Left ventricle myocardium inferior (tissue), 1 donor: ENCODE measurements around the gene GNAS. TPM values are rescaled to one million over a fixed set of nuclear protein-coding genes. Genes with fewer than 3 reads are reported as not detected.

Experiments used
- DNase-seq: peaks from one replicate; pipeline ENCODE4 v3.0.0-alpha.2; 2020
- H3K27ac ChIP-seq: fragments of 200-600 bp; replicated peaks from 2 replicates; pipeline ENCODE4 v1.8.0; 2021
- H3K27me3 ChIP-seq: fragments of 200-600 bp; 2 replicates; pipeline ENCODE4 v1.8.0; 2021; ENCODE audit warnings: low read depth
- H3K36me3 ChIP-seq: fragments of 200-600 bp; 2 replicates; pipeline ENCODE4 v1.8.0; 2021
- H3K4me1 ChIP-seq: fragments of 200-600 bp; 2 replicates; pipeline ENCODE4 v1.8.0; 2021
- H3K4me3 ChIP-seq: fragments of 200-600 bp; 2 replicates; pipeline ENCODE4 v1.8.0; 2021; ENCODE audit warnings: mild to moderate bottlenecking, moderate library complexity
- H3K9me3 ChIP-seq: fragments of 200-600 bp; replicated peaks from 2 replicates; pipeline ENCODE4 v1.8.0; 2021
- intact Hi-C: fragments of 100-400 bp; cut with micrococcal nuclease; formaldehyde crosslinking; loops from one replicate; pipeline ENCODE4 v1.11.0; 2022
- total RNA-seq: library from RNA; stranded (reverse); fragmentation: NEBNext Ultra II Directional; extraction: Animal tissue kit (Norgen Biotek cat#: 25700); gene quantifications from one replicate; pipeline ENCODE4 v1.2.1, GENCODE V29; 2021
- TF ChIP-seq, protein P1 (sequence below): fragments of 200-600 bp; IDR thresholded peaks from 2 replicates; pipeline ENCODE4 v1.8.0; 2021; ENCODE audit warnings: antibody characterized with exemption, mild to moderate bottlenecking, borderline replicate concordance
- donor health status: DM: no; HTN: yes; CAD: no; lungs with severe emphysema.

The GNAS gene
- total RNA-seq, 1 donor from 2014 or later, result 1,444 TPM

DNA sequence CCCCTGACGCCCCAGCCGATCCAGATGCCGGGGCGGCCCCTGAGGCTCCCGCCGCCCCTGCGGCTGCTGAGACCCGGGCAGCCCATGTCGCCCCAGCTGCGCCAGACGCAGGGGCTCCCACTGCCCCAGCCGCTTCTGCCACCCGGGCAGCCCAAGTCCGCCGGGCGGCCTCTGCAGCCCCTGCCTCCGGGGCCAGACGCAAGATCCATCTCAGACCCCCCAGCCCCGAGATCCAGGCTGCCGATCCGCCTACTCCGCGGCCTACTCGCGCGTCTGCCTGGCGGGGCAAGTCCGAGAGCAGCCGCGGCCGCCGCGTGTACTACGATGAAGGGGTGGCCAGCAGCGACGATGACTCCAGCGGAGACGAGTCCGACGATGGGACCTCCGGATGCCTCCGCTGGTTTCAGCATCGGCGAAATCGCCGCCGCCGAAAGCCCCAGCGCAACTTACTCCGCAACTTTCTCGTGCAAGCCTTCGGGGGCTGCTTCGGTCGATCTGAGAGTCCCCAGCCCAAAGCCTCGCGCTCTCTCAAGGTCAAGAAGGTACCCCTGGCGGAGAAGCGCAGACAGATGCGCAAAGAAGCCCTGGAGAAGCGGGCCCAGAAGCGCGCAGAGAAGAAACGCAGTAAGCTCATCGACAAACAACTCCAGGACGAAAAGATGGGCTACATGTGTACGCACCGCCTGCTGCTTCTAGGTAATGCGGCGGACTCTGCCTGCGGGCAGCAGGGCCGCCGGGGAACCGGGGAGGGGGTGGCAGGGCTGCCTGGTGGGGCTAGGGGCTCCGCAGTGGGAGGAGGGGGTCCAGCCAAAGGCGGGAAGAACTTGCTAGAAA, 2.3 kb downstream of the GNAS start:
- no peak for DNase-seq
- H3K4me3 ChIP-seq, result peak overlapping the region; percentile 55
- H3K9me3 ChIP-seq, result no peaks in the 10 kb centered on the region
- H3K27me3 ChIP-seq, result peaks cover 92% of the 10 kb centered on the region
- H3K4me1 ChIP-seq, result peaks cover 32% of the 10 kb centered on the region
- no peak overlapping the region for H3K27ac ChIP-seq
- TF ChIP-seq, protein P1, sequence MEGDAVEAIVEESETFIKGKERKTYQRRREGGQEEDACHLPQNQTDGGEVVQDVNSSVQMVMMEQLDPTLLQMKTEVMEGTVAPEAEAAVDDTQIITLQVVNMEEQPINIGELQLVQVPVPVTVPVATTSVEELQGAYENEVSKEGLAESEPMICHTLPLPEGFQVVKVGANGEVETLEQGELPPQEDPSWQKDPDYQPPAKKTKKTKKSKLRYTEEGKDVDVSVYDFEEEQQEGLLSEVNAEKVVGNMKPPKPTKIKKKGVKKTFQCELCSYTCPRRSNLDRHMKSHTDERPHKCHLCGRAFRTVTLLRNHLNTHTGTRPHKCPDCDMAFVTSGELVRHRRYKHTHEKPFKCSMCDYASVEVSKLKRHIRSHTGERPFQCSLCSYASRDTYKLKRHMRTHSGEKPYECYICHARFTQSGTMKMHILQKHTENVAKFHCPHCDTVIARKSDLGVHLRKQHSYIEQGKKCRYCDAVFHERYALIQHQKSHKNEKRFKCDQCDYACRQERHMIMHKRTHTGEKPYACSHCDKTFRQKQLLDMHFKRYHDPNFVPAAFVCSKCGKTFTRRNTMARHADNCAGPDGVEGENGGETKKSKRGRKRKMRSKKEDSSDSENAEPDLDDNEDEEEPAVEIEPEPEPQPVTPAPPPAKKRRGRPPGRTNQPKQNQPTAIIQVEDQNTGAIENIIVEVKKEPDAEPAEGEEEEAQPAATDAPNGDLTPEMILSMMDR, result no peak
- intact Hi-C loops, result no loop called here
- no peaks in the 10 kb centered on the region for H3K36me3 ChIP-seq

DNA sequence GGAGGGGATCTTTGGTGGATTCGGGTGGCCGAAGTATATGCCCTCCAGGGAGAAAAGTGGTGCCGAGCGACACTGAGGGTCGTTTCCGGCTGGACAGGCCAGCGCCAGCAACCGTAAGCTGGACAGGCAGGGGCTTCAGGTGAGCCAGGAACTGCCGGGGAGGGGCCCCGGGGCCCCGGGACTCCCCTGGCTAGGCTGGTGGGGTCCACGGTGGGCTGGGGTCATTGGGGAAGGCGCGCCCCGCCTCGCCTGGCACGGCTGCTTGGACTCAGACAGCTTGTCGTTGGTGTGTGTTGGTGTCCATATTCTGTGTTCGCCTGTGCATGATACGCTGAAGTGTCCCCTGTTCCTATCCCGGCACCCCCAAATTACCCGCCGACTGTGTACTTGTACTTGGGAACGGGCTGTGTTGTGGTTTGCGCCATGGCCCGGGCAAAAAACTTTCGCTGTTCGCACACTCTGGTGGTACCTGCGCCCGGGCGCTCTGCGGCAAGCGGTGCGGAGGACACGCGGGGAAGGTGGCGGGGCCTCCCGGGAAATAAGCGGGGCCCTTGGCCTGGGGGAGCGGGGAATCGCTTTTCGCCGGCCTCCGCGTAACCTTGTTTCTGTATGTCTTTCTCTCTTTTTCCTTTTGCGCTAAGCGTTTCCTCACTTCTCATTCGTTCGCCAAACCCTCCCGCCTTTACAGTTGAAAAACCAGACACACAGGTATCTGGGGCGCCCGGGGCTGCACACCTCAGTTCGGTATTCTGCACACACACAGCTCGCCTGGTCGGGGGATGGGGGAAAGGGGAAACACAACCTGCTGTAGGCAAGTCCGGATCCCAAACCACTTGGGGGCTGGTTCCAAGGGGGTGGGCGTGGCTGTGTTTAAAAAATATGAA, 3.2 kb downstream of the GNAS start:
- H3K9me3 ChIP-seq, result no peaks in the 10 kb centered on the region
- TF ChIP-seq, protein P1, result no peak
- no peak for DNase-seq
- peaks cover 90% of the 10 kb centered on the region for H3K27me3 ChIP-seq
- H3K27ac ChIP-seq, result no peak overlapping the region
- H3K36me3 ChIP-seq, result no peaks in the 10 kb centered on the region
- intact Hi-C loops, result no loop called here
- H3K4me3 ChIP-seq, result peak overlapping the region; percentile 55
- peaks cover 32% of the 10 kb centered on the region for H3K4me1 ChIP-seq

DNA sequence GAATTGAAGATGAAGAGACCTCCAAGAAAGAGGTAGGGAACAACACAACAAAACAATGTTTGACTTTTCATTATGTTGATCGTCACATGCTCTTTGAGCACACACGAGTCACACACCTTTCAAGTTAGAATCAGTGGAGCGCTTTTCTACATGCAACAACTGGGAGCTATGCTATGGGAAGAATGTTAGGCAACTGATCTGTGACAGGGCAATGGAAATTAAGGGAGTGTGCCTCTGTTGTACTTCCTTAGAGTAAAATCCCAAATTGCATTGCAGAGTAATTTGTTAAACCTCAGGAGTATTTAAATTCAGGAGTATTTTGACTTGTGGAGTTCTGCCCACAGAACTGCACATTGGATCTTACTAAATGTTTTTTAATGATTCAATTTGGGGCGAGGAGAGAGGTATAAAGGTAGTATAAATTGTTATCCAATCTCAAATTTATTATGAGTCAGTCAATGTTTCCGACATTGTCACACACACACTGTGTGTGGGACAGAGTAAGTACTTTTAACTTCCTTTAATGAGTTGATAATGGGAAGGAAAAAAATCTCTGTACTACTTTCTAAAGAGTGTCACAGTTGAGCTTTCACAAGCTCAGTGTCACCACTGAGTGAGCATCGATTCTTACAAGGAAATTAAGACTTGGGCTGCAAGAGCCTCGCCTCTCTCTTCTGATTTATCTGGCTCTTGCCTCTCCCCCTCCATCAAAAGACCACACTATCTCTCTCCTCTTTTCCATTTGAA, 10.7 kb downstream of the GNAS start:
- no peaks in the 10 kb centered on the region for H3K4me1 ChIP-seq
- no peaks in the 10 kb centered on the region for H3K9me3 ChIP-seq
- intact Hi-C loops, result no loop called here
- DNase-seq, result no peak
- H3K27ac ChIP-seq, result no peak overlapping the region
- H3K4me3 ChIP-seq, result no peak overlapping the region
- TF ChIP-seq, protein P1, result no peak
- H3K27me3 ChIP-seq, result peaks cover 40% of the 10 kb centered on the region
- no peaks in the 10 kb centered on the region for H3K36me3 ChIP-seq

DNA sequence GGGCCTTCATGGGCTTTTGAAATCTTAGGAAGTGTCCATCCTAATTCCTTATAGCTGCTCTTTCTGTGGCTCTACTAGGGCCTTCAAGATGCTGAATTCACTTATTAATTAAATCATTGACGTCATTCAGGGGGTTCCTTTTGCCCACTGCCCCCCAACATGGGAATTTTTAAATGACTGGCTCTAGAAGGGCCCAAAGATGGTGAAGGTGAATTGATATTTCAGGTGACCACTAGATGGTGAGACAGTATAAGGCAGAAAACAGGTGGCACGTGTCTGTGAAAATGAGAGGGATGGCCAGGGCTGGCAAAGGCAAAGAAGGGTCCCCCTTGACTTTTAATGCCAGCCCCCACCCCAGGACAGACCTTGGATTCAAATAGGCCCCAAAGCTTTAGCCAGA, 11.8 kb downstream of the GNAS start:
- Histone ChIP-seq H3K27ac (no peak overlapping the region), H3K27me3 (peaks cover 39% of the 10 kb centered on the region), H3K9me3 (no peaks in the 10 kb centered on the region), H3K4me1 (no peaks in the 10 kb centered on the region), H3K36me3 (no peaks in the 10 kb centered on the region), H3K4me3 (no peak overlapping the region)
- DNase-seq, result no peak
- intact Hi-C loops, result no loop called here
- TF ChIP-seq, protein P1, result peak; percentile 31

DNA sequence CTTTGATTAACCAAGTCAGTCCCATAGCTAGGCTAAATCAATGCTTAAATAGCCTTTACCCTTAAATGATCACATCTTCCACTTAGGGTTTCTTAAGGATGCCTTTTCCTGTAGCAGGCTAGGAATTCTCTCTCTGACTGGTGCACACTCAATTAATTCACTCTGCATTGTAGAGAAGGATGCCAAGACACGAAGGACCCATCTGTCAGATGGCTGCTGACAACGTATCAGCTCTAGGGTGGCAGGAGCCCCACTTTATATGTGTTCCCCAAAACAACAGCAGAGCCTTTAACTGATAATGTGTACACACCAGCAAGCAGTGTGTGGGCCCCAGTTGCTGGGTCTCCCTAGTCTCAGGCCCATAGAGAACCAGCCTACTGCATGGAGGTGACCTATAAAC, 13.3 kb downstream of the GNAS start:
- Histone ChIP-seq H3K9me3 (no peaks in the 10 kb centered on the region), H3K27ac (no peak overlapping the region), H3K36me3 (no peaks in the 10 kb centered on the region), H3K4me3 (no peak overlapping the region), H3K4me1 (no peaks in the 10 kb centered on the region), H3K27me3 (peaks cover 27% of the 10 kb centered on the region)
- no peak for DNase-seq
- TF ChIP-seq, protein P1, result no peak
- intact Hi-C loops, result loop anchor here (5.0 kb wide), 1 partner anchor 356 kb away; no protein-coding TSS in a partner anchor
